HepG2 (cell line): ENCODE data around the gene APIP. TPM values are rescaled to one million over a fixed set of nuclear protein-coding genes. Genes with fewer than 3 reads are reported as not detected.

Source experiments
- ATAC-seq: fragments of 200-7000 bp; cut with Tn5 transposase; 3 replicates; pipeline ENCODE4 v1.9.1; 2020; ENCODE audit warnings: mild to moderate bottlenecking, moderate library complexity
- BruUV-seq: library from RNA; stranded (reverse); fragments of 400-500 nt; replicated peaks from 2 replicates; lab custom pipeline; 2021; lab: Mats Ljungman, UMichigan
- CTCF ChIA-PET: fragments of 300-600 bp; formaldehyde crosslinking; extraction: SDS; loops from one replicate; lab custom pipeline; 2021; ENCODE audit warnings: low total read pairs, inconsistent platforms, low intra/inter-chr PET ratio; lab: Yijun Ruan, JAX
- POLR2A ChIA-PET: fragments of 350-600 bp; sonication (Branson Sonifier 250); formaldehyde crosslinking; loops from one replicate; lab custom pipeline; 2020; ENCODE audit warnings: antibody characterized with exemption, inconsistent platforms; lab: Yijun Ruan, JAX
- DNase-seq: peaks from one replicate; pipeline ENCODE4 v3.0.0-alpha.2; 2015; ENCODE audit warnings: low spot score
- FAIRE-seq: peaks from 3 replicates; lab custom pipeline; 2011; peaks lifted over from hg19 to GRCh38; lab: Jason Lieb, UNC
- H2AFZ ChIP-seq: one replicate; pipeline ENCODE4 v1.6.1; 2011; ENCODE audit warnings: low read length, inconsistent platforms
- H3K27ac ChIP-seq: fragments of 300-600 bp; 3 replicates; pipeline ENCODE4 v1.8.0; 2011; ENCODE audit warnings: mixed run types, mild to moderate bottlenecking, mixed read lengths, low read length, inconsistent platforms; ENCODE audit not compliant: insufficient read depth; ENCODE audit errors: extremely low read length
- H3K27me3 ChIP-seq, 2 experiments: fragments of 200-600 bp in 1 of 2; 2 replicates in 1 of 2; 3 replicates in 1 of 2; pipeline versions ENCODE4 v1.6.0 to v1.8.0; 2011; ENCODE audit warnings: low read length in 2 of 2, mild to moderate bottlenecking in 2 of 2, moderate library complexity in 2 of 2, inconsistent platforms in 1 of 2; ENCODE audit not compliant: insufficient read depth in 2 of 2, control insufficient read depth in 1 of 2
- H3K36me3 ChIP-seq, 2 experiments: fragments of 200-600 bp in 1 of 2; replicated peaks in 1 of 2; 2 replicates in 1 of 2; 3 replicates in 1 of 2; pipeline versions ENCODE4 v1.5.1 to v1.8.0; 2011; ENCODE audit warnings: low read length in 2 of 2, inconsistent platforms in 1 of 2; ENCODE audit not compliant: insufficient read depth in 2 of 2, control insufficient read depth in 1 of 2
- H3K4me1 ChIP-seq: 2 replicates; pipeline ENCODE4 v1.5.1; 2012; ENCODE audit warnings: low read length, inconsistent platforms; ENCODE audit not compliant: insufficient read depth
- H3K4me2 ChIP-seq: 2 replicates; pipeline ENCODE4 v1.6.0; 2011; ENCODE audit warnings: low read depth, low read length, inconsistent platforms
- H3K4me3 ChIP-seq, 3 experiments: fragments of 200-600 bp in 1 of 3; sonication (generic), shearing (Covaris generic) in 1 of 3; replicated peaks in 1 of 3; 2 replicates each; pipeline ENCODE4 v1.5.1; 2011 to 2016; ENCODE audit warnings: low read length in 3 of 3, inconsistent platforms in 2 of 3, low read depth in 2 of 3, mild to moderate bottlenecking in 2 of 3, control low read depth in 1 of 3, mixed read lengths in 1 of 3; ENCODE audit not compliant: insufficient read depth in 1 of 3
- H3K79me2 ChIP-seq: one replicate; pipeline ENCODE4 v1.6.1; 2011; ENCODE audit warnings: low read length, inconsistent platforms; ENCODE audit not compliant: insufficient read depth
- H3K9ac ChIP-seq: 2 replicates; pipeline ENCODE4 v1.6.0; 2011; ENCODE audit warnings: mild to moderate bottlenecking, low read depth, low read length, inconsistent platforms; ENCODE audit not compliant: insufficient read depth
- H3K9me3 ChIP-seq: 2 replicates; pipeline ENCODE4 v1.5.1; 2012; ENCODE audit warnings: mild to moderate bottlenecking, low read length
- H4K20me1 ChIP-seq: 2 replicates; pipeline ENCODE4 v1.6.0; 2011; ENCODE audit warnings: inconsistent platforms, mild to moderate bottlenecking, low read length, moderate library complexity; ENCODE audit not compliant: insufficient read depth
- GABPB1 ChIP-seq: IDR thresholded peaks from 2 replicates; pipeline ENCODE4 v1.6.1; 2016; ENCODE audit warnings: mild to moderate bottlenecking, missing genetic modification reagents, moderate library complexity, missing compliant biosample characterization
- TGIF2 ChIP-seq: IDR thresholded peaks from 2 replicates; pipeline ENCODE4 v1.6.1; 2016; ENCODE audit warnings: control low read depth, missing compliant biosample characterization
- WGBS: methylation state at CpG from one replicate; pipeline ENCODE4 v1.1.6; 2017; ENCODE audit warnings: low lambda C conversion rate; 5-methylcytosine and 5-hydroxymethylcytosine counted together
- in situ Hi-C: cut with HindIII; loops from 2 replicates; pipeline ENCODE4 v1.10.0; 2017; ENCODE audit warnings: low pct_unique_long_range_greater_than_20kb; ENCODE audit not compliant: extremely low pct_ligation_motif_present
- intact Hi-C: fragments of 100-400 bp; cut with micrococcal nuclease; formaldehyde crosslinking; loops from one replicate; pipeline ENCODE4 v1.10.0; 2022; ENCODE audit not compliant: unreplicated experiment
- polyA plus RNA-seq, 8 experiments: library from polyadenylated mRNA; depleted of rRNA in 3 of 8; stranded (reverse) in 7 of 8; unstranded in 1 of 8; fragments of >200 nt; fragmentation: Illumina TruSeq in 4 of 8; extraction: Trizol in 4 of 8; gene quantifications; 2 replicates each; pipeline versions ENCODE4 v1.2.1 to v1.2.3, GENCODE V29; 2011 to 2016; ENCODE audit warnings: low read depth in 4 of 8, missing spikeins in 1 of 8, mixed read lengths in 1 of 8; ENCODE audit not compliant: insufficient read depth in 1 of 8
- total RNA-seq, 5 experiments: library from RNA; depleted of rRNA; stranded (reverse); fragments of >200 nt; fragmentation: Illumina TruSeq; extraction: Trizol; gene quantifications; 2 replicates each; pipeline ENCODE4 v1.2.3, GENCODE V29; 2016; ENCODE audit warnings: low read depth in 1 of 5
- TF ChIP-seq, protein P1 (sequence below), 2 experiments: sonication (generic) in 1 of 2; formaldehyde crosslinking in 1 of 2; IDR thresholded peaks; 2 replicates each; pipeline versions ENCODE4 v1.6.1 to v1.9.0; 2014 to 2022; ENCODE audit warnings: antibody characterized with exemption in 1 of 2, borderline replicate concordance in 1 of 2, inconsistent platforms in 1 of 2, low read depth in 1 of 2, missing genetic modification reagents in 1 of 2

APIP gene
- total and polyA plus RNA-seq, 2 of the 13 experiments (the other 11 are each of a cell fraction or from before 2014, with no cell fraction given) = 16.9 to 31.0 TPM

DNA sequence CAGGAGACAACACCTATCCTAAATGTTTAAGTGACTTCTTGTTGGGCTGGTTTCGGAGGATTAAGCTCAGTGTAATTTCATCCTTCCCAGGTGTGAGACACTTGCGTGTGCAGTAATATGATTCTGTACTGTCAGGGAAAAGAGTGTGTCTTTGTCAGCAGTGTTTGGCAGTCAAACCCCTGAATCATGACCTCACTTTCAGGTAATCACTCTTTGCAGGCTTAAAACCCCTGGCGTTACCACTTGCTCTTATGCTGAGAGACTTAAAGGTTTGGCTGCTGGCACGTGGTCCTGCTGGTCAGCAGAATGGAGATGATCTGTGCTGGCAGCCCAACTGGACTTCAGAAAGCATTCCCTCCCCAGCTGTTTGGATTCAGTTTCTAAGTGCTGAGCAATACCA is 56.1 kb downstream of the APIP start:
- BruUV-seq = no TSS peak
- ATAC-seq (no peak), FAIRE-seq (no peak), DNase-seq (no peak)
- Histone ChIP-seq H3K4me3 (no peak overlapping the region), H3K4me2 (no peak overlapping the region), H3K79me2 (no peaks in the 10 kb centered on the region), H2AFZ (no peak overlapping the region), H3K27ac (no peak overlapping the region), H3K27me3 (no peaks in the 10 kb centered on the region), H3K4me1 (peaks cover 22% of the 10 kb centered on the region), H3K9ac (no peak overlapping the region), H4K20me1 (no peaks in the 10 kb centered on the region), H3K9me3 (no peaks in the 10 kb centered on the region), H3K36me3 (no peaks in the 10 kb centered on the region)
- ChIA-PET CTCF (no interaction called here), POLR2A (no interaction called here)
- 30% methylated on average over 4 of the region's 4 CpGs for WGBS
- intact Hi-C loops (no loop called here), in situ Hi-C loops (no loop called here)
- TF ChIP-seq, protein P1, sequence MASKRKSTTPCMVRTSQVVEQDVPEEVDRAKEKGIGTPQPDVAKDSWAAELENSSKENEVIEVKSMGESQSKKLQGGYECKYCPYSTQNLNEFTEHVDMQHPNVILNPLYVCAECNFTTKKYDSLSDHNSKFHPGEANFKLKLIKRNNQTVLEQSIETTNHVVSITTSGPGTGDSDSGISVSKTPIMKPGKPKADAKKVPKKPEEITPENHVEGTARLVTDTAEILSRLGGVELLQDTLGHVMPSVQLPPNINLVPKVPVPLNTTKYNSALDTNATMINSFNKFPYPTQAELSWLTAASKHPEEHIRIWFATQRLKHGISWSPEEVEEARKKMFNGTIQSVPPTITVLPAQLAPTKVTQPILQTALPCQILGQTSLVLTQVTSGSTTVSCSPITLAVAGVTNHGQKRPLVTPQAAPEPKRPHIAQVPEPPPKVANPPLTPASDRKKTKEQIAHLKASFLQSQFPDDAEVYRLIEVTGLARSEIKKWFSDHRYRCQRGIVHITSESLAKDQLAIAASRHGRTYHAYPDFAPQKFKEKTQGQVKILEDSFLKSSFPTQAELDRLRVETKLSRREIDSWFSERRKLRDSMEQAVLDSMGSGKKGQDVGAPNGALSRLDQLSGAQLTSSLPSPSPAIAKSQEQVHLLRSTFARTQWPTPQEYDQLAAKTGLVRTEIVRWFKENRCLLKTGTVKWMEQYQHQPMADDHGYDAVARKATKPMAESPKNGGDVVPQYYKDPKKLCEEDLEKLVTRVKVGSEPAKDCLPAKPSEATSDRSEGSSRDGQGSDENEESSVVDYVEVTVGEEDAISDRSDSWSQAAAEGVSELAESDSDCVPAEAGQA (IDR thresholded peaks at IDR 0.05; ENCODE audit: low read depth) = no peak
- TF ChIP-seq, protein P1 (CRISPR knock-in tag; IDR thresholded peaks at IDR 0.05; ENCODE audit: borderline replicate concordance) = no peak
- no peak for TF ChIP-seq GABPB1 (CRISPR knock-in tag)
- no peak for TF ChIP-seq TGIF2 (CRISPR knock-in tag)
